ENCODE data around the gene VMAC. TPM values are rescaled to one million over a fixed set of nuclear protein-coding genes. Genes with fewer than 3 reads are reported as not detected.

The VMAC gene
- total and polyA plus RNA-seq, 2 of the 13 experiments (the other 11 are each of a cell fraction or from before 2014, with no cell fraction given) = 2.4 TPM

DNA sequence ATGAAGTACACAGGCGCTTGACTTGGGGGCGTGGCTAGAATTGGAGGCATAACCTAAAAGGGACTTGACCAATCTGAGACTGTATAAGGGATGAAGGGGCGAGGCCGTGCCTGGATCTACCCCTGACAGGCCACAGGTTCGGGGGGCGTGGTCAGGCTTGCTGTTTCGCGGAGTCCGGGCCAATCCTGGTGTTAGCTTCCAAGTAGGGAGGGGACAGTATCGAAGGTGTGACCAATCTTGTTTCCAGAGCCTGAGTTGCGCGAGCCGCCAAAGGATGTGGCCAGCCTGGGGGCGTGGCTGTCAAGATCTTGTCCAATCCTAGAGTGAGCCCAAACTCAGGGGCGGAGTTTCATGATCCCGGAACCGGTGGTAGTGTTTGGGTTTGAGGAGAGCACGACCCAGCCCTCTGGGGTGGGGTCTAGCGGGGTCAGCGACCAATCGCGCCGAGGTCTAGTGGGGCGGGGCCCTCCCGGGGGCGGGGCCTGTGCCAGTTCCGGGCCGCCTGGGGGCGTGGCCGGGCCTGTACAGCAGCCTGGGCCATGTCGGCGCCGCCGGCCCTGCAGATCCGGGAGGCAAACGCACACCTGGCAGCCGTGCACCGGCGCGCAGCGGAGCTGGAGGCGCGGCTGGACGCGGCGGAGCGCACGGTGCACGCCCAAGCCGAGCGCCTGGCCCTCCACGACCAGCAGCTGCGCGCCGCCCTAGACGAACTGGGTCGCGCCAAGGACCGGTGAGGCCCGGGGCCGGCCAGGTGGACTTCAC lies at the start of gene VMAC (continued):
- TF ChIP-seq, protein P1, sequence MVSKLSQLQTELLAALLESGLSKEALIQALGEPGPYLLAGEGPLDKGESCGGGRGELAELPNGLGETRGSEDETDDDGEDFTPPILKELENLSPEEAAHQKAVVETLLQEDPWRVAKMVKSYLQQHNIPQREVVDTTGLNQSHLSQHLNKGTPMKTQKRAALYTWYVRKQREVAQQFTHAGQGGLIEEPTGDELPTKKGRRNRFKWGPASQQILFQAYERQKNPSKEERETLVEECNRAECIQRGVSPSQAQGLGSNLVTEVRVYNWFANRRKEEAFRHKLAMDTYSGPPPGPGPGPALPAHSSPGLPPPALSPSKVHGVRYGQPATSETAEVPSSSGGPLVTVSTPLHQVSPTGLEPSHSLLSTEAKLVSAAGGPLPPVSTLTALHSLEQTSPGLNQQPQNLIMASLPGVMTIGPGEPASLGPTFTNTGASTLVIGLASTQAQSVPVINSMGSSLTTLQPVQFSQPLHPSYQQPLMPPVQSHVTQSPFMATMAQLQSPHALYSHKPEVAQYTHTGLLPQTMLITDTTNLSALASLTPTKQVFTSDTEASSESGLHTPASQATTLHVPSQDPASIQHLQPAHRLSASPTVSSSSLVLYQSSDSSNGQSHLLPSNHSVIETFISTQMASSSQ (IDR thresholded peaks at IDR 0.05; ENCODE audit: low read depth) = no peak
- TF ChIP-seq, protein P1 (CRISPR knock-in tag; IDR thresholded peaks at IDR 0.05; ENCODE audit: borderline replicate concordance) = no peak
- TF ChIP-seq ZNF44 (CRISPR knock-in tag; IDR thresholded peaks at IDR 0.05) (0 out of 2 replicates have a peak, but pooled peaks have one; percentile 16), ZNF75D (CRISPR knock-in tag; IDR thresholded peaks at IDR 0.05; ENCODE audit: borderline replicate concordance) (no peak), GPN1 (CRISPR knock-in tag; IDR thresholded peaks at IDR 0.05; ENCODE audit: borderline replicate concordance) (no peak), ZSCAN21 (CRISPR knock-in tag; IDR thresholded peaks at IDR 0.05; ENCODE audit: borderline replicate concordance) (peak; percentile 39; the same call in 1 of the 2 replicates), RFXAP (CRISPR knock-in tag; IDR thresholded peaks at IDR 0.05; ENCODE audit: borderline replicate concordance) (peak; percentile 67; the same call in 1 of the 2 replicates), RFX5 (IDR thresholded peaks at IDR 0.05; ENCODE audit: low read depth, low read length) (no peak), ZNF780A (CRISPR knock-in tag; IDR thresholded peaks at IDR 0.05) (no peak), RARA (CRISPR knock-in tag; IDR thresholded peaks at IDR 0.05) (no peak), ZNF484 (CRISPR knock-in tag; IDR thresholded peaks at IDR 0.05; ENCODE audit: borderline replicate concordance, low read depth) (no peak), FOXP1 (IDR thresholded peaks at IDR 0.05) (no peak), FOXP1 (CRISPR knock-in tag; IDR thresholded peaks at IDR 0.05) (no peak), ZNF234 (CRISPR knock-in tag; conservative IDR thresholded peaks at IDR 0.05) (no peak), ZNF670 (CRISPR knock-in tag; IDR thresholded peaks at IDR 0.05; ENCODE audit: borderline replicate concordance) (no peak), SNRNP70 (IDR thresholded peaks at IDR 0.05; ENCODE audit: low read depth, low read length) (no peak), ZNF143 (CRISPR knock-in tag; IDR thresholded peaks at IDR 0.05) (no peak), ISX (CRISPR knock-in tag; conservative IDR thresholded peaks at IDR 0.05) (no peak), ZBTB42 (CRISPR knock-in tag; IDR thresholded peaks at IDR 0.05) (no peak), CBFB (CRISPR knock-in tag; IDR thresholded peaks at IDR 0.05) (no peak), YEATS4 (CRISPR knock-in tag; IDR thresholded peaks at IDR 0.05; ENCODE audit: borderline replicate concordance) (peak; percentile 83; the same call in 1 of the 2 replicates)
- TF ChIP-seq, protein P2, sequence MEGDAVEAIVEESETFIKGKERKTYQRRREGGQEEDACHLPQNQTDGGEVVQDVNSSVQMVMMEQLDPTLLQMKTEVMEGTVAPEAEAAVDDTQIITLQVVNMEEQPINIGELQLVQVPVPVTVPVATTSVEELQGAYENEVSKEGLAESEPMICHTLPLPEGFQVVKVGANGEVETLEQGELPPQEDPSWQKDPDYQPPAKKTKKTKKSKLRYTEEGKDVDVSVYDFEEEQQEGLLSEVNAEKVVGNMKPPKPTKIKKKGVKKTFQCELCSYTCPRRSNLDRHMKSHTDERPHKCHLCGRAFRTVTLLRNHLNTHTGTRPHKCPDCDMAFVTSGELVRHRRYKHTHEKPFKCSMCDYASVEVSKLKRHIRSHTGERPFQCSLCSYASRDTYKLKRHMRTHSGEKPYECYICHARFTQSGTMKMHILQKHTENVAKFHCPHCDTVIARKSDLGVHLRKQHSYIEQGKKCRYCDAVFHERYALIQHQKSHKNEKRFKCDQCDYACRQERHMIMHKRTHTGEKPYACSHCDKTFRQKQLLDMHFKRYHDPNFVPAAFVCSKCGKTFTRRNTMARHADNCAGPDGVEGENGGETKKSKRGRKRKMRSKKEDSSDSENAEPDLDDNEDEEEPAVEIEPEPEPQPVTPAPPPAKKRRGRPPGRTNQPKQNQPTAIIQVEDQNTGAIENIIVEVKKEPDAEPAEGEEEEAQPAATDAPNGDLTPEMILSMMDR (CRISPR knock-in tag; IDR thresholded peaks at IDR 0.05) = no peak; the same call in 1 of the 2 replicates
- TF ChIP-seq, protein P3, sequence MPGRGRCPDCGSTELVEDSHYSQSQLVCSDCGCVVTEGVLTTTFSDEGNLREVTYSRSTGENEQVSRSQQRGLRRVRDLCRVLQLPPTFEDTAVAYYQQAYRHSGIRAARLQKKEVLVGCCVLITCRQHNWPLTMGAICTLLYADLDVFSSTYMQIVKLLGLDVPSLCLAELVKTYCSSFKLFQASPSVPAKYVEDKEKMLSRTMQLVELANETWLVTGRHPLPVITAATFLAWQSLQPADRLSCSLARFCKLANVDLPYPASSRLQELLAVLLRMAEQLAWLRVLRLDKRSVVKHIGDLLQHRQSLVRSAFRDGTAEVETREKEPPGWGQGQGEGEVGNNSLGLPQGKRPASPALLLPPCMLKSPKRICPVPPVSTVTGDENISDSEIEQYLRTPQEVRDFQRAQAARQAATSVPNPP (CRISPR knock-in tag; IDR thresholded peaks at IDR 0.05) = no peak
- TF ChIP-seq, protein P4, sequence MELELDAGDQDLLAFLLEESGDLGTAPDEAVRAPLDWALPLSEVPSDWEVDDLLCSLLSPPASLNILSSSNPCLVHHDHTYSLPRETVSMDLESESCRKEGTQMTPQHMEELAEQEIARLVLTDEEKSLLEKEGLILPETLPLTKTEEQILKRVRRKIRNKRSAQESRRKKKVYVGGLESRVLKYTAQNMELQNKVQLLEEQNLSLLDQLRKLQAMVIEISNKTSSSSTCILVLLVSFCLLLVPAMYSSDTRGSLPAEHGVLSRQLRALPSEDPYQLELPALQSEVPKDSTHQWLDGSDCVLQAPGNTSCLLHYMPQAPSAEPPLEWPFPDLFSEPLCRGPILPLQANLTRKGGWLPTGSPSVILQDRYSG (CRISPR knock-in tag; IDR thresholded peaks at IDR 0.05) = no peak
